SK-N-MC (cell line): Measurements from ENCODE around the gene PCYOX1L.

Experiments used
- FOXP2 ChIP-seq: optimal IDR thresholded peaks from 2 replicates; pipeline ENCODE3; 2011; ENCODE audit warnings: mild to moderate bottlenecking, moderate library complexity; ENCODE audit not compliant: insufficient read depth; ENCODE audit errors: extremely low read length, control extremely low read depth
- POLR2AphosphoS5 ChIP-seq: IDR thresholded peaks from 2 replicates; pipeline ENCODE4 v1.6.1; 2012; ENCODE audit warnings: mild to moderate bottlenecking, low read depth, low read length, borderline replicate concordance

DNA sequence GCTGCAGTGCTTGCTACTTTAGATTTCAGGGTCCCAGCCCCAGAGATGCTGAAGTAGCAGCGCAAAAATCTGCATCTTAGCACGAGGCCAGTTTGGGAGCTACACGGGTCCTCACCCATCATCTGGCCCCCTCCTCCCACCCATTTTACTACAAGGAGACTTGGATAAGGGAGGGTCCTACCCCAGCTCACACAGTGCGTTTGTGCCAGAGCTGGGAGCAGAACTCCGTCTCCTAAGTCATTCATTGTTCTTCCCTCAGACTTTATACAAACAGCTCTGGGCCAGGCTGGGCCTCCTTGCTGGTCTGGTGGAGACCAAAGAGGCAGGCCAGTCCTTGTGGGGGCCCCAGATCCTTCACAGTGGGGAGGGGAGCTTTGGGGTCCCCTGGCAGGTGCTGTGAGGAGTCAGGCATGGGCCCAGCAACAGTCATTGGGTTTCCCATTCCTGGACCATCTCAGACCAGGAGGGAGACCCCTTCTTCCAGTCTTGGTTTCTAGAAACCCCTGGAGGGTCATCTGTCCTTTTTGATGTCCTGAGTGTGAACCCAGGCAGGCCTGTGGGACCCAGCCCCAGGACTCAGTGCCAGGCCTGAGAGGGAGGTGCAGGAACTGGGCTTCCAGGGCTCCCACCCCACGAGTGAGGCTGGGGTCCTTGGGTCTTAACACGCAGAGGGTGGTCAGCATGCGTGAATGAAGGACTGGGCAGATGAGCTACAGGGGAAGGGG is 23.6 kb downstream of the PCYOX1L start:
- TF ChIP-seq FOXP2 (no peak), POLR2AphosphoS5 (no peak)
